Activated T-cell treated with anti-CD3 and anti-CD28 coated beads for 4 hours (primary cell): Measurements from ENCODE around the gene TFEC.

ENCODE experiments used
- DNase-seq: peaks from one replicate; pipeline ENCODE4 v3.0.0-alpha.2; 2020

The TFEC gene

GRCh38 chr7:115920367-115920766 lies 110.2 kb downstream of the TFEC start:
- DNase-seq: no peak

GRCh38 chr7:115914951-115915350 lies 115.6 kb downstream of the TFEC start:
- DNase-seq: no peak

GRCh38 chr7:115911465-115911864 lies 119.1 kb downstream of the TFEC start:
- no peak for DNase-seq

GRCh38 chr7:115910541-115911164 lies 119.9 kb downstream of the TFEC start:
- DNase-seq: no peak

- DNase-seq: no peak
These were observed 123.8 kb downstream of the TFEC start for GRCh38 chr7:115906731-115907130.

- DNase-seq: no peak
These were observed 140.9 kb downstream of the TFEC start for GRCh38 chr7:115889669-115889984.

GRCh38 chr7:115888981-115889668 lies 141.4 kb downstream of the TFEC start:
- no peak for DNase-seq

- DNase-seq: no peak
These were observed 145.0 kb downstream of the TFEC start for GRCh38 chr7:115885550-115885949.
